LHCN-M2 (cell line): ENCODE results near the gene GOLT1A. TPM values are rescaled to one million over a fixed set of nuclear protein-coding genes. Genes with fewer than 3 reads are reported as not detected.

Source experiments
- DNase-seq: peaks from one replicate; pipeline ENCODE4 v3.0.0-alpha.2; 2012; ENCODE audit warnings: low read depth
- total RNA-seq: library from RNA; depleted of rRNA; stranded (reverse); fragments of >200 nt; gene quantifications from 2 replicates; pipeline ENCODE4 v1.2.3, GENCODE V29; 2014; rRNA removed

Gene GOLT1A
- total RNA-seq, 1 experiment from 2014 or later = not detected

DNA sequence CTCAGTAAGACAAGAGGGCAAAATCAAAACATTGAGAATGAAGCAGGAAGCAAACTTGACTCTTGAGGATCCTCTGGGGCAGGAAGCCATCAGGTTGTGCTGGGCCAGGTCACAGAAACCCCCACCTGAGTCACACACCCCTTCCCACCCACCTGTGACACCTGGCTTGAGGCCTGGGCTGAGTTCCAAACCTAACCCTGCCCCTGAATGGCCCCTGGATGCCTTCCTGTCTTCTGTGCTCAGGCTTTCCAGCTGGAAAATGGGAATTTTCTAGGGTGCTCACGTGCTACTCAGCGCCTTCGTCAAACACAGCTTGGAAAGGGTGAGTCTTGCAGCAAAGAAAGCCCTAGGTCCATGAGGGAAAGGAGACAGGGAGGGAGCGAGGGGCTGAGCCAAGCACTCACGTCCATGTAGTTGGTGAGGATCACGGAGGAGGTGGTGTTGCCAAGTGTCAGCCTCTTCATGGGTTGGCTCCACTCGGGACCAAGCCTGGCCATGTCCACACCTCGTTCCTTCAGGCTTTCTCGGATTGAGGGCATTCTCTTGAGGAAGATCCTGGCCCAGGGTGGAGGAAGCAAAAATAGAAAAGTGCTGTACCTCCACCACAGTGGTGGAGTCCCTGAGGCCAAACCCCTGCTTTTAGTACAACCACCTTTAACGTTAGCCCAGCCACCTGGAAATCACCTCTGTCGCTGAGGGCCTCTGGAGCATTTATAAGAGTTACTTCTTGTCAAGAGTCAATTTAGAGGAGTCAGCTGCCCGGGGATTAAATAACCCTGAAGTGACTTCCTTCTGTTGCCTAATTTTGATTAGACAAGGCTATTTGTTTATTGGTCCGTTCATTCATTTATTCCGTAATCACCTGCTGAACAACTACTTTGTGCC lies 51.9 kb downstream of the GOLT1A start:
- DNase-seq = no peak

- no peak for DNase-seq
Measured at GRCh38 chr1:204157962-204158361, 55.8 kb downstream of the GOLT1A start.

GRCh38 chr1:204155881-204156280 lies 57.9 kb downstream of the GOLT1A start:
- no peak for DNase-seq

DNA sequence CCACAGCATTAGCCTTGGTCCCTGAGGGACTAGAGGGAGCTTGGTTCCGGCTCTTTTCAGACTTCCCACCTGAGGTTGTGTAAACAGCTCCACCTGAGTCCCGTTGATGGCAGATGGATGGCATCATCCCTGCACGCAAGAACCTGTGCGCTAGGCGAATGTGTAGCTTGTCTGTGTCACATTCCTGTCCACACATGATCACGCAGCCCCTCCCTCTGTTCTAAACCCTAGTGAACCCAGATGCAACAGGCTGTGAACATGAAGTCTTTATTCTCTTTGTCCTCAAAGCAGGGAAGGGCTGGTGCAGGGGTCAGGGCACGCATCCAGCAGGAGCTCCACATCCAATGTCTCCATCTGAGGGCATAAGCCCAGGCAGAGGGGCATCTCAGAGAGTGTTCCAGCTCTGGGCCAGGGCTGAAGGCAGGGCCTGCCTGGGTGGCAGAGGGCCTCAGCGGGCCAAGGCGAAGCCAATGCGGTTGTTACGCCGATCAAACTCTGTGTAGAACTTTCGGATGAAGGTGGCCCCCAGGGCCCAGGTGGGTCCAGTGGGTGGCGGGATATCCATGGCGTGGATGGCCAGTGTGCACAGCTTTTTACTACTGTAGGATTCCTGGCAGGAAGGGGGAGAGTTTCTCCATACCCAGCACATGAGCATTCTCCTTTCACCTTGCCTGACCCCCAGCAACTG lies 59.1 kb downstream of the GOLT1A start:
- no peak for DNase-seq

DNA sequence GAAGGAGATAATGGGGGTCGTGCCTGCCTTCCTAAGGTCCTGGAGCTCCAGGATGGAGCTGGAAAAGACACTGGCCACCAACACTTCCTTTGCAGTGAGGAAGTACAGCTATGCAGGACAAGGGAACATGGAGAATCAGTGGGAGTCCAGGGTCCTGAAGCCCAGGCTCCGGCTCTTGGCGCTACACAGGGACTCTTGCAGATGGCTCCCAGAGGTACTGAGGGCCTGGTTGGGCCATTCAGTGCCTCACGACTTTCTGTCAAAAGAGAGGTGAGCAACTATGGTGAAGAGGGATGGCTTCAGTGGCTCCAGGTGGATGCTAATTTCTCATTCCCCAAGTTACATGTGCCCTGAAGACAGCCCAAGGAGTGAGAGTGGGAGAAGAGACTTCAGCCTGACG lies 60.1 kb downstream of the GOLT1A start:
- no peak for DNase-seq

DNA sequence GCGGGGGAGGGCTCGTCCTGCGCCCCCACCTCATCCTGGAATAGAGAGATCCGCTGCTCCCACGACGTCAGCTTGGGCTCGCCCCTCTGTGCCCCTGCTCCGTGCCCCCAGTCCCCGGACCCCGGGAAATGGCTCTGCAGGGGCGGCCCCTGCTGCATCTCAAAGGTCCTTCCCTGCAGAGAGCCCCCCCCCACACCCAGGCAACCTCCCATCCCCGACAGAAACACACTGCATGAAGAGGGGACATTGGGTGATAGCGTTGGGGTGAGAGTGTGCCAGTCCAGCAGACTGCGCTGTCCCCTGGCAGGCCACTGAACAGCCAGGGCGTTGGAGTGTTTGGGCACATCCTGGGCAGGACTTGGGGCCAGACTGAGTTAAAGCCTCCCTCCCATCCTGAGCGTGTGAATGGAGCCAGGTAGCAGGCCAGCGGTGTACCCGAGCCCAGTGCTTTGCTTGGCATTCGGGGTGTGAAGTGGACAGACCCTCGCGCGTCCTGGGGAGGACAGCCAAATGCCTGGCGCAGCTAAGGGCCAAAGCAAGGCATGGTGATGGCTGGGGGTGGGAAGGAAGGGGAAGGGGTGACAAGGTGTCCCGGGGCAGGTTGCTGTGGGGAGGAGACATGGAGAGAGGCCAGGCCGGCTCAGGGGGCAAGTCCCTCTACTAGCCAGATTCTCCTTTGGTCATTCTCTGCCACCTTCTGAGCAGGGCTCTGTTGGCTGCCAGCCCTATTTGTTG lies 61.3 kb downstream of the GOLT1A start:
- DNase-seq = no peak

DNA sequence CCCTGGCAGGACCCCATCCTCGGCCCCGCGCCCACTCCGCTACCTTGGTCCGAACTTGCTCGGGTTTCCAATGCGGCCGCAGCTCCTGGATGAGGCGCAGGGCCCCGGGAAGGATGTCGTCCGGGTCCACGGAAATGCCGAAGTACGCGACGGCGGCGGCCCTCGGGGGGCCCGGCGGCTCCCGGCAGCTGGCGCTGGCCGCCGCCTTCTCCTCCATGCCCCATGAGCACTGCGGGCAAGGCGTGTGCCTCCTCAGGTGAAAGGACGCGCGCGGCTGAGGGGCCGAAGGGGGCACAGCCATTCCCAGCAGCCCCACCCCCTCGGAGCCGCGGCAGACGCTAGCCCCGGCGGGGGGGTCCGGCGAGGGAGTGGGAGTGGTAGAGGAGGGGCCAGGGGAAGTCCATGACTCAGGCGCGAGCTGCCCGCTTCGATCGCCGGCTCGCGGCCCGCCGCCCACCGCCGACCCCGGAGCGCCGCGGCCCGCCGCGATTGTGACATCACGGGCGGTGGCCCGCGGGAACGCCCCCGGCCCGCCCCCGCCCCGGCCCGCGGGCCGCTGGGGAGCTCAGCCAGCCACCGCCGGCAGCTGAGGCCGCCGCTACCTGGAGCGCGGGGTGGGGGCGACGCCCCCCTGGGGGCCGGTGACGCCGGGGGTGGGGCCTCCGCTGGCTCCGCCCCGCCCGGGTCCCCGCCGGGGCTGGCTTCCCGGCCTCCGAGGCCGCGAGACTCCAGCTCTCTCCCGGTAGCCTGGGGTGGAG lies 62.1 kb downstream of the GOLT1A start, which contains the start of gene ETNK2:
Gene ETNK2 (minus strand): TSS at position 493 of the 758 bp plus-strand sequence. CDS start 192 bp downstream, at position 301.
- DNase-seq = no peak

DNA sequence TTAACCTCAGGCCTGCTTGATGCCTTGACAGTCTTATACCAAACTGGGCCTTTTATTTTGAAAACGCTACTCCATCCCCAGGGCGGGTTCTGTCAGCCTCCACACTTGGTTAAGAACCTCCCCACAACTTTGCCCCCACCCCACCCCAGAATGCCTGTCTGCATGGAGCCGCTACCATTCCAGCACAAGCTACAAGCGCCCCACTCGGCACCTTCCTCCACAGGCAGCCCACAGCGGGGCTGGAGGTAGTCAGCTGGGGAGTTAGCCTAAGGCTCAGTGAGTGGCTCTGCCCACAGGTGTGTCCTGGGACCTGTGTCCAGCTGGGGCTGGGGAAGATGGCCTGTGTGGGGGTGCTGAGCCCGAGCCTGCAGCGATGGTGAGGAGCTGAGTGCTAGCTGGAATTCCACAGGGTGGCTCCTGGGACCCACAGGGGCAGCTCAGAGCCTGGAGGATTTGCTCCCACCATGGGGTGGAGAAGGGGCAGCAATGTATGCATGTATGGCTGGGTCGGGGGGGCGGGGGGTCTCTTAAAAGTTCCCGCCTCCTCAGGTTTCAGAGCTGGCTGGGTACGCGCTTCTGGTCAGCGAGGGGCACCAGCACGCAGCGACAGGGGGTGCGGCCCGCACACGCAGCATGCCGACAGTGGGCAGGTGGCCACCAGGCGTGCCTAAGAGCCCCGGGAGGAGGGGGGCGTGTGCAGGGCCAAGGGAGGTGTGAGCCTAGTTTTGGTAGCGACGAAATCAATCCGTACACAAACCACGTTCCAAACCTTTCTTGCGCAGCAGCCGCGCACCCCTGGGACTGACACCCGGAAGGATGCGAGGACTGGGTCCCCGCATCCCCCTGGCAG lies 62.9 kb downstream of the GOLT1A start:
- no peak for DNase-seq

GRCh38 chr1:204149635-204150565 lies 63.9 kb downstream of the GOLT1A start:
- no peak for DNase-seq

DNA sequence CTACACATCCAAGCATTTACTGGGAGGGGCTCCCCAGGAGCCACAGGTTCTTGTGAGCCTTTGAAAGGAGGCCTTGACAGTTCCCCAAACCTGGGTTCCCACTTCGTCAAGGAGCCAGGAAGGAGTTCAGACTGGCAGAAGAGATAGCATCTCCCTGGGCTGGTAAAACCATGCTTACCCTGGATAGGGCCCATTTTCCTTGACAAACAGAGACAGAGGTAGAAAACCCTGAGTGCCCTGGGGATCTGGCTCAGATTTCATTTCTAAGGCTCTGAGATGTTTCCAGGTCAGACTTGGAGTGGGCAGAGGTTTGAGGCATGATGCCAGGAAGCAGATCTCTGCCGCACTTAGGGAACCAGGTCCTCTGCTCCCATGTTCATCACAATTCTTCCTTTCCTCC lies 64.7 kb downstream of the GOLT1A start:
- DNase-seq = no peak

Other genes starting within 250 kb of the GOLT1A start
- 2.2 and 3.6 TPM in 2 replicates for gene SOX13, start 140.9 kb downstream of the GOLT1A start, total RNA-seq
- gene ETNK2, start 61.9 kb downstream of the GOLT1A start, total RNA-seq = 1.1 and 3.5 TPM in 2 replicates
- not detected in 2 replicates for gene REN, start 47.7 kb downstream of the GOLT1A start, total RNA-seq
- gene KISS1, start 17.5 kb downstream of the GOLT1A start, total RNA-seq = not detected in 2 replicates
- 36.2 and 50.9 TPM in 2 replicates for gene PLEKHA6, start 145.9 kb upstream of the GOLT1A start, total RNA-seq
- gene PPP1R15B, start 197.8 kb upstream of the GOLT1A start, total RNA-seq = 15.1 and 17.8 TPM in 2 replicates